Activated naive CD8-positive, alpha-beta T cell treated with anti-CD3 and anti-CD28 coated beads for 36 hours (primary cell): ENCODE measurements around the gene OR11A1. TPM values are rescaled to one million over a fixed set of nuclear protein-coding genes. Genes with fewer than 3 reads are reported as not detected.

Source experiments
- DNase-seq: peaks from one replicate; pipeline ENCODE4 v3.0.0; 2021
- H3K27ac Mint-ChIP-seq: one replicate; pipeline ENCODE4 v1.8.0; 2022; ENCODE audit warnings: mild to moderate bottlenecking, moderate library complexity, mixed read lengths
- H3K27me3 Mint-ChIP-seq: one replicate; pipeline ENCODE4 v1.8.0; 2022; ENCODE audit warnings: mild to moderate bottlenecking, mixed read lengths
- H3K36me3 Mint-ChIP-seq: one replicate; pipeline ENCODE4 v1.8.0; 2021; ENCODE audit warnings: mild to moderate bottlenecking, mixed read lengths
- H3K4me1 Mint-ChIP-seq: one replicate; pipeline ENCODE4 v1.8.0; 2021; ENCODE audit warnings: mixed read lengths
- H3K4me3 Mint-ChIP-seq: one replicate; pipeline ENCODE4 v1.8.0; 2022; ENCODE audit warnings: mild to moderate bottlenecking, moderate library complexity, mixed read lengths
- H3K9me3 Mint-ChIP-seq: one replicate; pipeline ENCODE4 v1.8.0; 2022; ENCODE audit warnings: mixed read lengths
- total RNA-seq, 2 experiments: library from RNA; stranded (reverse); gene quantifications; one replicate each; pipeline ENCODE4 v1.2.3, GENCODE V29; 2021

OR11A1 gene
- total RNA-seq, 2 experiments from 2014 or later = not detected

DNA sequence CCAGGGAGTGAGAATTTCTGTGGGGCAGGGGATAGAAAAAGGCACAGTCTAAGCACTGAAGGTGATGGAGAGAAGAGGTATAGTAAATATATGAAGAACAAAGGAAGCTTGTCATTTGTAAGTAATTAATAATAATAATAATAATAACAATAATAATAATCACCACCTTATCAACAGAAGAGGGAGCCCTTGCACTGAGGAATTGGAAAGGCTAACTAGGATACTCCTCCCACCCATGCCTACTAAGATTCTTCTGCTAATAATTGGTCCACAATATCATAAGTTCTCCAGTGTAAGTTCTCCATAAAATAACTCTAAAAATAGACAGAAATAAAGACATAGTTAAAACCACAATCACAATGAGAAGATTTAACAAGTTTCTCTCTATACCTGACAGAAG, 80.9 kb downstream of the OR11A1 start:
- H3K9me3 Mint-ChIP-seq = no peaks in the 10 kb centered on the region
- no peak for DNase-seq
- no peak overlapping the region for H3K4me3 Mint-ChIP-seq
- H3K27ac Mint-ChIP-seq = no peak overlapping the region
- H3K36me3 Mint-ChIP-seq = no peaks in the 10 kb centered on the region
- peaks cover 40% of the 10 kb centered on the region for H3K27me3 Mint-ChIP-seq
- no peaks in the 10 kb centered on the region for H3K4me1 Mint-ChIP-seq

Other genes with a start within 250 kb of the OR11A1 start
- gene OR14J1, start 155.4 kb downstream of the OR11A1 start, total RNA-seq = not detected
- not detected for gene OR5V1, start 88.2 kb downstream of the OR11A1 start, total RNA-seq
- gene OR12D3, start 81.8 kb downstream of the OR11A1 start, total RNA-seq = not detected
- gene OR12D2, start 61.4 kb downstream of the OR11A1 start, total RNA-seq = not detected
- gene OR12D1, start 42.1 kb downstream of the OR11A1 start, total RNA-seq = not detected
- not detected for gene OR10C1, start 17.8 kb downstream of the OR11A1 start, total RNA-seq
- gene OR2H1, start 84 bp upstream of the OR11A1 start, total RNA-seq = not detected
- gene MAS1L, start 30.9 kb upstream of the OR11A1 start, total RNA-seq = not detected
- 1 to 10 TPM; 2.3 to 2.6 TPM for gene UBD, start 102.7 kb upstream of the OR11A1 start, total RNA-seq
- not detected for gene OR2H2, start 128.1 kb upstream of the OR11A1 start, total RNA-seq
- 1 to 10 TPM; 7.2 to 7.6 TPM for gene GABBR1, start 176.1 kb upstream of the OR11A1 start, total RNA-seq
- gene MOG, start 200.0 kb upstream of the OR11A1 start, total RNA-seq = not detected
- gene ZFP57, start 224.1 kb upstream of the OR11A1 start, total RNA-seq = 10 to 100 TPM; 10.6 to 11.5 TPM